SU-DHL-6 (cell line): ENCODE results near the gene KIF9.
"Not testable (repeated sequence)": the region's sequence is repeated elsewhere in the genome, so short reads cannot be mapped to it uniquely, and the experiment has no call there.

Experiments used
- H2AFZ ChIP-seq: fragments of 200-600 bp; sonication (generic); 2 replicates; pipeline ENCODE4 v1.6.1; 2014; ENCODE audit warnings: low read depth, mild to moderate bottlenecking, moderate library complexity, mixed read lengths, antibody characterized with exemption, low read length; ENCODE audit not compliant: severe bottlenecking
- H3F3A ChIP-seq: fragments of 200-600 bp; shearing (Covaris generic); 2 replicates; pipeline ENCODE4 v1.6.0; 2016; ENCODE audit warnings: antibody characterized with exemption, mild to moderate bottlenecking; ENCODE audit not compliant: insufficient read depth
- H3K27ac ChIP-seq: fragments of 200-600 bp; sonication (generic); 2 replicates; pipeline ENCODE4 v1.5.1; 2016; ENCODE audit warnings: low read depth, mild to moderate bottlenecking, low read length, moderate library complexity, mixed read lengths
- H3K27me3 ChIP-seq: fragments of 200-600 bp; sonication (generic), shearing (Covaris generic); 2 replicates; pipeline ENCODE4 v1.6.0; 2014; ENCODE audit warnings: mild to moderate bottlenecking, low read length
- H3K36me3 ChIP-seq: fragments of 200-600 bp; sonication (generic); 2 replicates; pipeline ENCODE4 v1.6.1; 2014; ENCODE audit warnings: mild to moderate bottlenecking, low read length, mixed read lengths
- H3K4me2 ChIP-seq: fragments of 300-600, 200-600 bp; shearing (Covaris generic), sonication (generic); 2 replicates; pipeline ENCODE4 v1.6.0; 2014; ENCODE audit warnings: low read length, low read depth, mild to moderate bottlenecking; ENCODE audit not compliant: poor library complexity, severe bottlenecking
- H3K4me3 ChIP-seq: fragments of 200-600 bp; sonication (generic); 2 replicates; pipeline ENCODE4 v1.5.1; 2014; ENCODE audit warnings: antibody characterized with exemption, low read length, mild to moderate bottlenecking, mixed read lengths; ENCODE audit not compliant: insufficient read depth, poor library complexity, severe bottlenecking
- H3K79me2 ChIP-seq: fragments of 200-600 bp; sonication (generic); 2 replicates; pipeline ENCODE4 v1.6.1; 2014; ENCODE audit warnings: mild to moderate bottlenecking, low read length, moderate library complexity; ENCODE audit not compliant: insufficient read depth
- H3K9ac ChIP-seq: fragments of 200-600 bp; sonication (generic); 2 replicates; pipeline ENCODE4 v1.7.0; 2014; ENCODE audit warnings: mild to moderate bottlenecking, low read length
- H3K9me2 ChIP-seq: fragments of 200-600 bp; sonication (generic); replicated peaks from 2 replicates; pipeline ENCODE4 v1.6.1; 2014; ENCODE audit warnings: low read length; ENCODE audit not compliant: insufficient read depth
- H3K9me3 ChIP-seq: fragments of 200-600 bp; sonication (generic); 2 replicates; pipeline ENCODE4 v1.6.1; 2014; ENCODE audit warnings: low read length, mixed read lengths; ENCODE audit not compliant: insufficient read depth
- H4K20me1 ChIP-seq: fragments of 200-600 bp; sonication (generic); 2 replicates; pipeline ENCODE4 v1.6.1; 2014; ENCODE audit warnings: low read depth, mild to moderate bottlenecking, antibody characterized with exemption, low read length, moderate library complexity, mixed read lengths
- CTCF ChIP-seq: fragments of 200-600 bp; sonication (generic); IDR thresholded peaks from one replicate; pipeline ENCODE4 v1.5.1; 2017; ENCODE audit warnings: antibody characterized with exemption, mild to moderate bottlenecking, low read length, moderate library complexity; ENCODE audit not compliant: insufficient read depth, poor library complexity, severe bottlenecking
- EZH2phosphoT487 ChIP-seq: fragments of 200-600 bp; sonication (generic), shearing (Covaris generic); conservative IDR thresholded peaks from 2 replicates; pipeline ENCODE4 v1.6.1; 2018; ENCODE audit warnings: mild to moderate bottlenecking, antibody characterized with exemption, low read length, moderate library complexity, mixed read lengths

KIF9 gene

GRCh38 chr3:47295322-47295721, 12.7 kb upstream of the KIF9 start:
- Histone ChIP-seq H4K20me1 (no peaks in the 10 kb centered on the region), H3K4me2 (no peak overlapping the region), H3F3A (no peaks in the 10 kb centered on the region), H3K9me2 (no peaks in the 10 kb centered on the region), H3K27me3 (no peaks in the 10 kb centered on the region), H2AFZ (no peak overlapping the region), H3K27ac (no peak overlapping the region), H3K36me3 (peaks cover 3% of the 10 kb centered on the region; the same call in 1 of the 2 replicates), H3K4me3 (no peak overlapping the region), H3K79me2 (peaks cover 61% of the 10 kb centered on the region), H3K9me3 (no peaks in the 10 kb centered on the region), H3K9ac (no peak overlapping the region)
- TF ChIP-seq CTCF = no peak
- no peak for TF ChIP-seq EZH2phosphoT487

GRCh38 chr3:47294392-47294791, 11.8 kb upstream of the KIF9 start:
- no peaks in the 10 kb centered on the region for H3K9me2 ChIP-seq
- TF ChIP-seq CTCF (no peak), EZH2phosphoT487 (no peak)
- H3K9me3 ChIP-seq = no peaks in the 10 kb centered on the region
- no peaks in the 10 kb centered on the region for H3K27me3 ChIP-seq
- H3K9ac ChIP-seq = no peak overlapping the region
- no peak overlapping the region for H3K4me3 ChIP-seq
- H3K36me3 ChIP-seq = peaks cover 3% of the 10 kb centered on the region; the same call in 1 of the 2 replicates
- no peaks in the 10 kb centered on the region for H3F3A ChIP-seq
- no peak overlapping the region for H3K27ac ChIP-seq
- H3K79me2 ChIP-seq = peaks cover 70% of the 10 kb centered on the region
- H4K20me1 ChIP-seq = no peaks in the 10 kb centered on the region
- H2AFZ ChIP-seq = no peak overlapping the region
- H3K4me2 ChIP-seq = no peak overlapping the region

- H3K4me3 ChIP-seq = no peak overlapping the region
- no peaks in the 10 kb centered on the region for H4K20me1 ChIP-seq
- no peaks in the 10 kb centered on the region for H3K27me3 ChIP-seq
- no peak for TF ChIP-seq CTCF
- no peak for TF ChIP-seq EZH2phosphoT487
- no peaks in the 10 kb centered on the region for H3K9me3 ChIP-seq
- no peak overlapping the region for H3K27ac ChIP-seq
- H3K9ac ChIP-seq = no peak overlapping the region
- no peaks in the 10 kb centered on the region for H3F3A ChIP-seq
- H3K9me2 ChIP-seq = no peaks in the 10 kb centered on the region
- H2AFZ ChIP-seq = no peak overlapping the region
- peaks cover 76% of the 10 kb centered on the region for H3K79me2 ChIP-seq
- H3K4me2 ChIP-seq = no peak overlapping the region
- peaks cover 3% of the 10 kb centered on the region; the same call in 1 of the 2 replicates for H3K36me3 ChIP-seq
Observed at GRCh38 chr3:47293822-47294221, 11.2 kb upstream of the KIF9 start.

GRCh38 chr3:47291754-47292420, 9.3 kb upstream of the KIF9 start:
- Histone ChIP-seq H3K79me2 (peaks cover 82% of the 10 kb centered on the region), H3K4me2 (peak overlapping the region; percentile 14), H3K27ac (peak overlapping the region; percentile 11; the same call in 1 of the 2 replicates)
- H3K9me2 ChIP-seq, H3F3A ChIP-seq, H3K36me3 ChIP-seq, H3K9me3 ChIP-seq, H3K4me3 ChIP-seq, H2AFZ ChIP-seq, H4K20me1 ChIP-seq, H3K27me3 ChIP-seq, H3K9ac ChIP-seq: not testable (repeated sequence)
